GM21825 (cell line): ENCODE measurements around the gene NAIF1.
"Not testable (repeated sequence)": the region's sequence is repeated elsewhere in the genome, so short reads cannot be mapped to it uniquely, and the experiment has no call there.

Experiments used
- ATAC-seq: cut with Tn5 transposase; IDR thresholded peaks from one replicate; pipeline ENCODE4 v1.9.1; 2021; ENCODE audit warnings: mild to moderate bottlenecking, moderate library complexity; ENCODE audit not compliant: unreplicated experiment

The NAIF1 gene

GRCh38 chr9:128088253-128088945 is 21.3 kb upstream of the NAIF1 start:
- no peak for ATAC-seq

- no peak for ATAC-seq
Measured at GRCh38 chr9:128087262-128087661, 20.1 kb upstream of the NAIF1 start.

GRCh38 chr9:128085943-128086342 is 18.8 kb upstream of the NAIF1 start:
- no peak for ATAC-seq

- no peak for ATAC-seq
Measured at GRCh38 chr9:128084746-128085145, 17.6 kb upstream of the NAIF1 start.

GRCh38 chr9:128082151-128082550 is 15.0 kb upstream of the NAIF1 start:
- no peak for ATAC-seq

GRCh38 chr9:128081056-128081455 is 13.9 kb upstream of the NAIF1 start:
- no peak for ATAC-seq

- no peak for ATAC-seq
Measured at GRCh38 chr9:128080206-128080605, 13.1 kb upstream of the NAIF1 start.

- ATAC-seq = no peak
Measured at GRCh38 chr9:128078504-128079434, 11.6 kb upstream of the NAIF1 start.

GRCh38 chr9:128077847-128078503 is 10.9 kb upstream of the NAIF1 start:
- no peak for ATAC-seq

GRCh38 chr9:128073253-128073886 is 6.2 kb upstream of the NAIF1 start:
- ATAC-seq = no peak

- ATAC-seq = no peak
Measured at GRCh38 chr9:128072144-128073021, 5.3 kb upstream of the NAIF1 start.

- not testable (repeated sequence) for ATAC-seq
Measured at GRCh38 chr9:128071475-128071874, 4.4 kb upstream of the NAIF1 start.

- no peak for ATAC-seq
Measured at GRCh38 chr9:128070874-128071273, 3.8 kb upstream of the NAIF1 start.

- peak; percentile 10 for ATAC-seq
Measured at GRCh38 chr9:128068386-128069205, 1.5 kb upstream of the NAIF1 start.

GRCh38 chr9:128067645-128068385 is 695 bp upstream of the NAIF1 start, which contains the start of gene SLC25A25:
Gene SLC25A25, plus strand, starts transcription at chr9:128068232. Its CDS starts 88 bp downstream, at chr9:128068320.
- peak; percentile 62 for ATAC-seq

GRCh38 chr9:128065907-128066712 is 1.0 kb downstream of the NAIF1 start:
- no peak for ATAC-seq
